Mesodermal cell (in vitro differentiated cells): ENCODE measurements around the gene INO80B.

Source experiments
- H3K27ac ChIP-seq: 2 replicates; pipeline ENCODE4 v1.7.0; 2013; ENCODE audit warnings: mild to moderate bottlenecking, low read depth, low read length, moderate library complexity; ENCODE audit not compliant: severe bottlenecking
- H3K36me3 ChIP-seq: 2 replicates; pipeline ENCODE4 v1.7.1; 2013; ENCODE audit warnings: mild to moderate bottlenecking, low read length, moderate library complexity; ENCODE audit not compliant: control insufficient read depth, insufficient read depth
- H3K4me1 ChIP-seq: one replicate; pipeline ENCODE4 v1.7.1; 2013; ENCODE audit warnings: mild to moderate bottlenecking, low read length; ENCODE audit not compliant: insufficient read depth, control insufficient read depth, poor library complexity, severe bottlenecking
- H3K4me3 ChIP-seq: 2 replicates; pipeline ENCODE4 v1.7.0; 2013; ENCODE audit warnings: low read length, control low read depth, mild to moderate bottlenecking; ENCODE audit not compliant: insufficient read depth, poor library complexity, severe bottlenecking; ENCODE audit errors: extremely low read depth
- H3K9me3 ChIP-seq: 2 replicates; pipeline ENCODE4 v1.7.1; 2013; ENCODE audit warnings: mild to moderate bottlenecking, low read length, moderate library complexity; ENCODE audit not compliant: control insufficient read depth
- WGBS, 2 experiments: methylation state at CpG; one replicate each; pipeline ENCODE4 v1.1.5; 2013; ENCODE audit warnings: missing lambda C conversion rate in 2 of 2; ENCODE audit not compliant: insufficient coverage in 2 of 2; 5-methylcytosine and 5-hydroxymethylcytosine counted together

INO80B gene

DNA sequence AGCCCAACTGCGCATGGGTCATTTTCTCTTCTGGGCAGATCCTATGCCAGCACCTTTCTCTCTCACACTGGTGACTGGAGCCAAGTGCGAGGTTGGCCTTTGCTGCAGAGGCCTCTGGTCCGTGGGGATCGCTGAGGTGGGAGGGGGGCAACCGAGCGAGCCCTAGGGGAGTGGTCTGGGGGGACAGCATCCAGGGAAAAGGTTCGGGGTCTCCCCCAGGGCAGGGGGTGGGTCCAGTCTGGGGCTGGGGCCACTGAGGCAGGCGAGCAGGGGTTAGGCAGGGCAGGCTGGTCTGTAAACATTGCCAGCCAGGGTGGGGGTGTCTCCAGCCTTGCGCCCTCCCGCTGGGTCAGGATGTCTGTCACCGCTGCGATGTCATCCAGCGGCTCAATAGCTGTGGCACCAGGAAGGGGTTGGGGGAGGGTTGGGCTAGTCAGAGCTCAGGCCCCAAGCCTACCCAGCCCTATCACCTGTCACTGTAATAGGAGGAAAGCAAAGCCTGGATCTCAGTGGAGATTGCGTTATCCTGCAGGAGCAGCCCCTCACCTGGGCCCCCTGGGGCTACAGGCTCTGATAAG lies 28.6 kb upstream of the INO80B start:
- Histone ChIP-seq H3K9me3 (no peaks in the 10 kb centered on the region), H3K4me1 (peaks cover 18% of the 10 kb centered on the region), H3K36me3 (peaks cover 63% of the 10 kb centered on the region), H3K27ac (no peak overlapping the region), H3K4me3 (no peak overlapping the region)
- 80 to 87% methylated on average over 7 to 10 of the region's 14 CpGs for WGBS, 2 experiments

DNA sequence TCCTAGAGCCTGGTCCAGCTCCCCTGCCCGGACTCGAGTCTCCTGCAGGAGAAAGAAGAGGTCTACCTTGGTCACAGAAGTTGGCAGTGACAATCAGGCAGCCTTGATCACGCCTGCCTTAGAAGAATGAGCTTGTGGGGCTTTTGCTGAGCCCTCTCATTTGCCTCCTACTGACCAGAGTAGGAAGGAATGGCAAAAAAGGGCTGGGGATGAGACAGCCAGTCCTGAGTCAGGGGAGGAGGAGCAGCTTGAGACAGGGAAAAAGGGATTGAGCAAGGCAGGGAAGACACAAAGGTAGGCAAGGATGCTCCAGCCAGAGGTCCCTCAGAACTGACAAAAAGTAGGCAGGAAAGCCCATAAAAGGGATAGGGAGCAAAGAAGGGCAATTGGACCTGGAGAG lies 27.3 kb upstream of the INO80B start:
- peaks cover 76% of the 10 kb centered on the region for H3K36me3 ChIP-seq

DNA sequence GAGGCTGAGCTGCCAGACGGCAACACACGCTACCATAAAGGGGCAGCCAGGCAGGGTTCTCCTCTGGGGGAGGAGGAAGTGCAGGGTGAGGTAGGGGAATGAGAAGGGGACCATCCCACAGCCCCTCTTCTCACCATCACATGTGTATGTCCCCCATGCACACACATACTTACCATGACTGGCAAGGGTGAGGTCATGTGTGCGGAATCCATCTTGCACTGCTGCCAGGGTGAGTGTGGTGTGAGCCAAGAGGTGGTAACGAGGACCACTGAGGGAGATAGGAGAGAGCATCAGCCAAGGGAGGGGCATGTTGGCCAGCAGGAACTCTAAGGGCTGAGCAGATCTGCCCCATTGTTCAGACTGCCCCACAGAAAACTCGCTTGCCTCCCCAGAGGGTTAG lies 26.2 kb upstream of the INO80B start:
- Histone ChIP-seq H3K27ac (no peak overlapping the region), H3K4me1 (peaks cover 16% of the 10 kb centered on the region), H3K36me3 (peaks cover 84% of the 10 kb centered on the region), H3K4me3 (no peak overlapping the region), H3K9me3 (no peaks in the 10 kb centered on the region)
- 94% methylated on average over 3 of the region's 5 CpGs for WGBS, 2 experiments

More for the DNA sequence above, 27.3 kb upstream of the INO80B start:
- peaks cover 16% of the 10 kb centered on the region for H3K4me1 ChIP-seq
- no peak overlapping the region for H3K4me3 ChIP-seq
- H3K27ac ChIP-seq = no peak overlapping the region
- 94 to 100% methylated on average over 3 of the region's 3 CpGs for WGBS, 2 experiments
- no peaks in the 10 kb centered on the region for H3K9me3 ChIP-seq

DNA sequence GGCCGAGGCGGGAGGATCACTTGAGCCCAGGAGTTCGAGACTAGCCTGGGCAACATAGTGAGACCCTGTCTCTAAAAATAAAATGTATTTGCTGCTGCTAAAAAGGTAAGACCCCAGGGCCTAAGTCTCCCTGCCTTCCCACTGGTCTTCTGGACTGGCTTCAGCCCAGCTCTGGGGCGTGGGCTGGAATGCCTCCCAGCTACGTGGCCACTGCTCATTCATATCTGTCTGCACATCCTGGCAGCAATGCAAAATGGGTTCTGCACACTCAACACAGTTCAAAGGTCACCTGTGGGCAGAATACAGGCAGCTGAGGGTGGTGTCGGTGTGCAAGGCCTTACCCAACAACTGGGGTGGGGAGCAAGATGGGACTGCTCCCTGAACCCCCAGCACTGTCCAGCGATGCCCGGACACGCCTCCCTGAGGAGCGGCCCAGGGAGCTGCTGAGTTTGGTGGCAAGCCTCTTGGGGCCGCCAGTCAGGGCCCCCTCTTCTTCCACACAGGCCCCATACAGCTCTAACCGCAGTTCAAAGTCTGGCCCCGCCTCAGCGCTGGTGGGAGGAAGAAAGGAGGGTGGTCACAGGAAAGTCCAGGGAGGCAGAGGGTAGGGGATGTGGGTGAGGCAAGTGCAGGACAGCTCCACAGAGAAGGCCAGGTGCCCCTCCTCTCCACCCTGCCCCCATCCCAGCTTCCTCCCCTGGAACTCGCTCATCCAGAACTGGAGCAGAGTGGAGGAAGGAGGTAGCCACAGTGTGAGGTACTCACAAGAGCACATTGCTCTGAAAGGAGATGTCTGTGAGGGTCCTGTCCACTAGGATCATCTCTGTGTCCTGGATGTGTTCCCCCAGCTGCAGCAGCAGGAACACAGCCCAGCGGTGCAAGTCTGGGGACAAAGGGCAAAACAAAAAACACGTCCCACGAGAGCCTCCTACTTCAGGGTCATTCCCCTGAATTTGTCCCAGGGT lies 25.1 kb upstream of the INO80B start:
- peaks cover 88% of the 10 kb centered on the region for H3K36me3 ChIP-seq
- WGBS, 2 experiments = 91 to 96% methylated on average over 11 to 13 of the region's 18 CpGs
- H3K9me3 ChIP-seq = no peaks in the 10 kb centered on the region
- H3K4me3 ChIP-seq = no peak overlapping the region
- H3K4me1 ChIP-seq = peaks cover 12% of the 10 kb centered on the region
- no peak overlapping the region for H3K27ac ChIP-seq

DNA sequence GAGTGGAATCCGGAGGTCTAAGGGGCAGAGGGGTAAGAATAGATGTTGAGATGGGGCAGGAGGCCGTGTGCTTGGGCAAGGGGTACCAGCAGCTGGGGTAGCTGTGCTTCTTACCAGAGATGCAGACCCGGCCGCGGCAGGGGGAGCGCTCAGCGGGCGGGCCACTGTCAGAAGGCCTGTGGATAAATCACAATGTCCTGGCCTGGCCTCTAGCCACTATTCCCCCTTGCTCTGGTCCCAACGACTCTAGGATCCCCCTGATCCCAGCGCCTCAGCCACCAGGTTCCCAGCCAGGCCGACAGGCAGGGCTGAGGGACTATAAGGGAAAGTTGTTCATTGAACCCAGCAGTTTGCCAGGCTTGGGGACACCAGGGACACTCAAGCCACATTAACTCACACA lies 24.4 kb upstream of the INO80B start:
- Histone ChIP-seq H3K4me3 (no peak overlapping the region), H3K27ac (no peak overlapping the region), H3K36me3 (peaks cover 88% of the 10 kb centered on the region), H3K4me1 (peaks cover 8% of the 10 kb centered on the region), H3K9me3 (no peaks in the 10 kb centered on the region)
- WGBS, 2 experiments = 96 to 99% methylated on average over 6 to 7 of the region's 11 CpGs

DNA sequence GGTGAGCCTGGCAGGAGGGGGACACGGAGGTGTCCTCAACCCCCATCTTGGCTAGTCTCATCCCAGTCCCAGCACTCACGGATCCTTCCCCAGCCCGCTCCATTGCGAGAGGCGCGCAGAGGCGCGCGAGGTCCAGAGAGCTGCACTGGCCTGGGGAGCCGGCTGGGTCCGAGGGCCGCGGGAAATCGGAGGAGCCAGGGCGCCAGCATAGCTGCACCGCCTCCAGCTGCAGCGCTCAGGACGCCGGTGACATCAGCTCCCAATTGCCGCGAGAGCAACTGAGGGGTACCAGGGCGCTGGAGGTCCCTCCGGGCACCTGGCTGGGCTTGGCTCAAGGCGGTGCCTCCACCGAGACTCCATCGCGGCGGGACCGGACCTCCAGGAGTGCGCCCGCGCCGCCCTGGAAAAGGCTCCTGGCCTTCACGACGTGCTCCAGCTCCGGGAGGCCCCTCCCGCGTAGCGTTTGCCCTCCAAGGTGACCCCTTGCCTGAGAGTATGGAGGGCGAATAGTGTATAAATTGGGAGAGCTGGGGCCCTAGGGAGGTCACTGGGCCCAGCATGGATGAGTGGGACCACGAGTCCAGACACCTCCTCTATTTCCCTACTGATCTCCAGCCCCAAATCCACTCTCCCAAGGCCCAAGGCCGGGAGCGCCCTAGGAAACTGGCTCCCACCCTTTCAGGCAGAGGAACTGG lies 18.6 kb upstream of the INO80B start:
- H3K4me3 ChIP-seq = no peak overlapping the region
- H3K27ac ChIP-seq = no peak overlapping the region
- no peaks in the 10 kb centered on the region for H3K9me3 ChIP-seq
- peaks cover 30% of the 10 kb centered on the region for H3K4me1 ChIP-seq
- 94 to 95% methylated on average over 26 to 39 of the region's 43 CpGs for WGBS, 2 experiments
- H3K36me3 ChIP-seq = peaks cover 52% of the 10 kb centered on the region

DNA sequence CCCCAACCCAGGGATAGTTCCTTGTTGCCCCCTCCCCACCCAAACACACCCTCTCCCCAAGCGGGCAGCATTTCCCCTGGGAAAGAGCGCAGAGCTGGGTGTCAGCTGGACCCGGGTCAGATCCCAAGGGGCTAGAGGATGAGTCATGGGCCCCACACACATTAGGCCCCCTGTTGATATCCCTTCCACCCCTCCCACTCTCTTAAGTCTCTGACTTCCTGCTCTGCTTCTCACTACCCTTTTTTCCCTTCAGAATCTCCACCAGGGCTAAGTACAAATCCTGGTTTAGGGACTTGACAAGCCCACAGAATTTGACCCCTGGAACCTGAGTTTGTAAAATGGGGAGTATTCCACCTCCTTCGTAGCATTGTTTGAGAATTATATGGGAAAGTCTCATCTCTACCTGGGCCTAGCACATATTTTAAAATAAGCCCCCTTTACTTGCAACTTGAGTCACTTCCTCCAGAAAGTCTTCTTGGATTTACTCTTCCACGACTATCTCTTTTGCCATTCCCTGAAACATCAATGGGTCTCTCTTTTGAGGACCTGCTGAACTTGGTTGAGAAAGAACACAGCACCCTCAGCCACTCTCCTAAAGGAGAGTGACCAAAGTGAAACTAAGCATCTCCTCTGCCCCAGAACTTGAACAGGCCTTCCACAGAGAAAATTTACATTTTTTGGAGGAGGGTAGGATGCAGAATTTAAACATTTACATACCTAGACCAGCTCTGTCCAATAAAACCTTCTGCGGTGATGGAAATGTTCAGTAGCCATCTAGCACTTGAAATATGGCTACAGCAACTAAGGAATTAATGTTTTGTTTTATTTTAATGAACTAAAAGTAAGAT lies 17.8 kb upstream of the INO80B start:
- peaks cover 30% of the 10 kb centered on the region for H3K4me1 ChIP-seq
- WGBS, 2 experiments = 55 to 63% methylated on average over 4 to 5 of the region's 6 CpGs
- H3K27ac ChIP-seq = no peak overlapping the region
- no peaks in the 10 kb centered on the region for H3K9me3 ChIP-seq
- no peak overlapping the region for H3K4me3 ChIP-seq
- peaks cover 44% of the 10 kb centered on the region for H3K36me3 ChIP-seq

DNA sequence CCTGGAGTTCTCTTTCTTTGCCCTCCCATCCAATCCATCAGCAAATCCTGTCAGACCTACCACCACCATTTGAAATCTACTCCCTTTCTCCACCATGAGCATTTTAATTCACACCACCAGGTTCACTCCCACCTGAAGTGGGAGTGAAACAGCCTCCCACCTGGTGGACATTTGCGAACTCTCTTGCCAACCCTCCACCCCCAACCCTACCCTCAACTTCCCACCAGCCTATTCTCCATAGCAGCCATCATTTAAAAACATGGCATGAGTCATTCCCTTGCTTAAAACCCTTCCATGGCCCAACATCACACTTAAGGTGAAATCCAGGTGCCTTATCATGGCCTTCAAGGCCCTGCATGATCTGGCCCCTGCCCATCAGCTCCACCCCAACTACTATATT lies 16.6 kb upstream of the INO80B start:
- Histone ChIP-seq H3K4me1 (peaks cover 30% of the 10 kb centered on the region), H3K27ac (no peak overlapping the region), H3K9me3 (no peaks in the 10 kb centered on the region), H3K4me3 (no peak overlapping the region), H3K36me3 (peaks cover 35% of the 10 kb centered on the region)
- 90% methylated on average over 1 of the region's 1 CpG for WGBS, 2 experiments

DNA sequence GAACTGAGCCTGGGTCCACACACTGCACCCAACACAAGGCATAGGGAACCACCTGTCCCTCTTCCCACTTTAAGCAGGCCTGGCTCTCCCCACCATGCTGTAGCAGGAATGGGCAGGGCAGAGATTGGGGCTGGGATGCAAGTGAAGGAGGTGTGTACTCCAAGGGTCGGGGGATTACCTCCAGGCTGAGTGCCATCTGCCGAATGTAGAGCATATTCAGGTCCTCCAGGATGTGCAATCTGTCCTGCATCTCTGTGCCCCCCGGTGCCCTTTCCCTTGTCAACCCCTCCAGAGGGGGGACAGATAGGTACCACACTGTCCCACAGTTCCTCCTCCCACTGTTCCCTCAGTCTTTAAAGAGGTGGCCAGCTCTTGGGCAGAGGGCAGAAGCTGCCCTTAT lies 15.5 kb upstream of the INO80B start:
- H3K4me1 ChIP-seq = peaks cover 34% of the 10 kb centered on the region
- peaks cover 30% of the 10 kb centered on the region for H3K36me3 ChIP-seq
- 56 to 72% methylated on average over 3 of the region's 3 CpGs for WGBS, 2 experiments
- peak overlapping the region; percentile 54 for H3K4me3 ChIP-seq
- H3K9me3 ChIP-seq = no peaks in the 10 kb centered on the region
- peak overlapping the region; percentile 99 for H3K27ac ChIP-seq

DNA sequence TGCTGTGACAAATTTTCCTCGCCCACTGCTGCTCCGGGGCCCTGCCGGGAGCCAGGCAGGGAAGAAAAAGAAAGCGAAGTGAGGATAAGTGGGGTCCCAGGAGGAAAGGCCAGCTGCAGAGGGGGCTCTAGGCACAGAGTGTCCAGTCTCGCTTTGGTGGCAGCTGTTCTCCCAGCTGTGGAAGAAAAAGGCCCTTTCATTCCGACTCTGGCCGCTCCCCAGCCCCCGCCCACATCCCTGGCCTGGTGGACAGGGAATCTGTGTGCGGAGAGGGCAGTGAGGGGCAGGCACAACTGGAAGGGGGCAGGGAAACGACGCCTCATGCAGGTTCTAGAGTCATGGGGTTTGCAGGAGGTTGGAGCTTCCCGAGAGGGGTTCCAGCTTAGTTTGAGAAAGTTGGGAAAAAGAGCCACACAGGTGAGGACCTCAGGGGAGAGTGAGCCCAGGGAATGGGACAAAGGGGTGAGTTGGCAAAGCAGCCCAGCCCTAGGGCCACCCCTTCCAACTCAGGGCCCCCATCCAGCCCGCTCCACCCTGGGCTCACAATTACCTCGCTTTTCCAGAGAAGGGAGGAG lies 15.0 kb upstream of the INO80B start:
- Histone ChIP-seq H3K4me1 (peaks cover 38% of the 10 kb centered on the region), H3K9me3 (no peaks in the 10 kb centered on the region), H3K27ac (peak overlapping the region; percentile 99), H3K36me3 (peaks cover 25% of the 10 kb centered on the region), H3K4me3 (peak overlapping the region; percentile 54)
- WGBS, 2 experiments = 18 to 26% methylated on average over 7 to 9 of the region's 14 CpGs
